HEK293 (cell line): ENCODE results near the gene WDR70.

Experiments used
- KLF16 ChIP-seq: fragments of 450-650 bp; formaldehyde crosslinking; IDR thresholded peaks from 2 replicates; pipeline ENCODE4 v1.5.1; 2017; ENCODE audit warnings: missing biosample characterization, missing genetic modification characterization
- OSR2 ChIP-seq: fragments of 450-650 bp; formaldehyde crosslinking; IDR thresholded peaks from 2 replicates; pipeline ENCODE4 v1.5.1; 2016; ENCODE audit warnings: missing biosample characterization, missing genetic modification characterization
- YY1 ChIP-seq: fragments of 450-650 bp; formaldehyde crosslinking; IDR thresholded peaks from 2 replicates; pipeline ENCODE4 v1.5.1; 2018; ENCODE audit warnings: missing biosample characterization, missing genetic modification characterization
- ZFP3 ChIP-seq: fragments of 450-650 bp; formaldehyde crosslinking; IDR thresholded peaks from 2 replicates; pipeline ENCODE4 v1.5.1; 2016; ENCODE audit warnings: low read depth, missing biosample characterization, missing genetic modification characterization
- ZNF112 ChIP-seq: fragments of 450-650 bp; formaldehyde crosslinking; IDR thresholded peaks from 2 replicates; pipeline ENCODE4 v1.5.0; 2017; ENCODE audit warnings: missing biosample characterization, missing genetic modification characterization
- ZNF221 ChIP-seq: fragments of 450-650 bp; formaldehyde crosslinking; IDR thresholded peaks from 2 replicates; pipeline ENCODE4 v1.5.1; 2017; ENCODE audit warnings: missing biosample characterization, missing genetic modification characterization, borderline replicate concordance
- ZNF239 ChIP-seq: fragments of 450-650 bp; formaldehyde crosslinking; IDR thresholded peaks from 2 replicates; pipeline ENCODE4 v1.5.1; 2016; ENCODE audit warnings: missing biosample characterization, missing genetic modification characterization
- ZNF37A ChIP-seq: fragments of 450-650 bp; IDR thresholded peaks from 2 replicates; pipeline ENCODE4 v1.5.1; 2018; ENCODE audit warnings: missing biosample characterization, missing genetic modification characterization
- ZNF626 ChIP-seq: fragments of 450-650 bp; sonication (Bioruptor Pico); formaldehyde crosslinking; IDR thresholded peaks from 2 replicates; pipeline ENCODE4 v1.5.1; 2018; ENCODE audit warnings: missing biosample characterization, missing genetic modification characterization, inconsistent platforms
- TF ChIP-seq, protein P1 (sequence below): fragments of 450-650 bp; formaldehyde crosslinking; IDR thresholded peaks from 2 replicates; pipeline ENCODE4 v1.5.1; 2016; ENCODE audit warnings: missing biosample characterization, missing genetic modification characterization
- TF ChIP-seq, protein P2 (sequence below): fragments of 450-650 bp; formaldehyde crosslinking; IDR thresholded peaks from 2 replicates; pipeline ENCODE4 v1.5.1; 2016; ENCODE audit warnings: missing biosample characterization, missing genetic modification characterization

DNA sequence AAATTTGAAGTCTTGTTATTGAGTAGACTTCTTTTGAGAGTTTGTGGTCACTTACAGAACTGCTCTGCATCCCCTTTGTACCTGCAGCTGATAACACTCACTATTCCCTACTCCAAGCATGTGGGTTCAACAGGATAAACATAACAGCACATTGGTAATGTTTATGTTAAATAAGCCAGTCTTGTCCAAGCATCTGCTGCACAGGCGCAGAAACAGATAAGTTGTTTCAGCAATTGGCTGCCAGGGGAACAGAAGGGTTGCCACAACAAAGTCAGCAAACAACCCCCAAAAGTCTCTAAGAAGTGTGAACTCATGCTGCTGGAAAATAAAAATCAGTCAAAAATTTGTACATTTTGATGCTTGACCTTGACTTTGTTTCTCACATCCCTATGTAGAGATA lies 286.2 kb downstream of the WDR70 start:
- TF ChIP-seq, protein P1, sequence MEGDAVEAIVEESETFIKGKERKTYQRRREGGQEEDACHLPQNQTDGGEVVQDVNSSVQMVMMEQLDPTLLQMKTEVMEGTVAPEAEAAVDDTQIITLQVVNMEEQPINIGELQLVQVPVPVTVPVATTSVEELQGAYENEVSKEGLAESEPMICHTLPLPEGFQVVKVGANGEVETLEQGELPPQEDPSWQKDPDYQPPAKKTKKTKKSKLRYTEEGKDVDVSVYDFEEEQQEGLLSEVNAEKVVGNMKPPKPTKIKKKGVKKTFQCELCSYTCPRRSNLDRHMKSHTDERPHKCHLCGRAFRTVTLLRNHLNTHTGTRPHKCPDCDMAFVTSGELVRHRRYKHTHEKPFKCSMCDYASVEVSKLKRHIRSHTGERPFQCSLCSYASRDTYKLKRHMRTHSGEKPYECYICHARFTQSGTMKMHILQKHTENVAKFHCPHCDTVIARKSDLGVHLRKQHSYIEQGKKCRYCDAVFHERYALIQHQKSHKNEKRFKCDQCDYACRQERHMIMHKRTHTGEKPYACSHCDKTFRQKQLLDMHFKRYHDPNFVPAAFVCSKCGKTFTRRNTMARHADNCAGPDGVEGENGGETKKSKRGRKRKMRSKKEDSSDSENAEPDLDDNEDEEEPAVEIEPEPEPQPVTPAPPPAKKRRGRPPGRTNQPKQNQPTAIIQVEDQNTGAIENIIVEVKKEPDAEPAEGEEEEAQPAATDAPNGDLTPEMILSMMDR (tag by site-specific recombination): no peak
- no peak for TF ChIP-seq ZNF112 (tag by site-specific recombination)
- TF ChIP-seq ZFP3 (tag by site-specific recombination): no peak
- TF ChIP-seq, protein P2, sequence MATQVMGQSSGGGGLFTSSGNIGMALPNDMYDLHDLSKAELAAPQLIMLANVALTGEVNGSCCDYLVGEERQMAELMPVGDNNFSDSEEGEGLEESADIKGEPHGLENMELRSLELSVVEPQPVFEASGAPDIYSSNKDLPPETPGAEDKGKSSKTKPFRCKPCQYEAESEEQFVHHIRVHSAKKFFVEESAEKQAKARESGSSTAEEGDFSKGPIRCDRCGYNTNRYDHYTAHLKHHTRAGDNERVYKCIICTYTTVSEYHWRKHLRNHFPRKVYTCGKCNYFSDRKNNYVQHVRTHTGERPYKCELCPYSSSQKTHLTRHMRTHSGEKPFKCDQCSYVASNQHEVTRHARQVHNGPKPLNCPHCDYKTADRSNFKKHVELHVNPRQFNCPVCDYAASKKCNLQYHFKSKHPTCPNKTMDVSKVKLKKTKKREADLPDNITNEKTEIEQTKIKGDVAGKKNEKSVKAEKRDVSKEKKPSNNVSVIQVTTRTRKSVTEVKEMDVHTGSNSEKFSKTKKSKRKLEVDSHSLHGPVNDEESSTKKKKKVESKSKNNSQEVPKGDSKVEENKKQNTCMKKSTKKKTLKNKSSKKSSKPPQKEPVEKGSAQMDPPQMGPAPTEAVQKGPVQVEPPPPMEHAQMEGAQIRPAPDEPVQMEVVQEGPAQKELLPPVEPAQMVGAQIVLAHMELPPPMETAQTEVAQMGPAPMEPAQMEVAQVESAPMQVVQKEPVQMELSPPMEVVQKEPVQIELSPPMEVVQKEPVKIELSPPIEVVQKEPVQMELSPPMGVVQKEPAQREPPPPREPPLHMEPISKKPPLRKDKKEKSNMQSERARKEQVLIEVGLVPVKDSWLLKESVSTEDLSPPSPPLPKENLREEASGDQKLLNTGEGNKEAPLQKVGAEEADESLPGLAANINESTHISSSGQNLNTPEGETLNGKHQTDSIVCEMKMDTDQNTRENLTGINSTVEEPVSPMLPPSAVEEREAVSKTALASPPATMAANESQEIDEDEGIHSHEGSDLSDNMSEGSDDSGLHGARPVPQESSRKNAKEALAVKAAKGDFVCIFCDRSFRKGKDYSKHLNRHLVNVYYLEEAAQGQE: no peak
- no peak for TF ChIP-seq KLF16 (tag by site-specific recombination)
- no peak for TF ChIP-seq ZNF626 (tag by site-specific recombination)
- TF ChIP-seq ZNF37A (tag by site-specific recombination): no peak
- no peak for TF ChIP-seq ZNF221 (tag by site-specific recombination)
- TF ChIP-seq OSR2 (tag by site-specific recombination): no peak
- no peak for TF ChIP-seq YY1 (tag by site-specific recombination)
- no peak for TF ChIP-seq ZNF239 (tag by site-specific recombination)
